Lung (tissue), 12 donors: ENCODE measurements around the gene TNFSF8. TPM values are rescaled to one million over a fixed set of nuclear protein-coding genes. Genes with fewer than 3 reads are reported as not detected.

Source experiments
- ATAC-seq: fragments of 200-7000 bp; cut with Tn5 transposase; one replicate; pipeline ENCODE4 v1.9.1; 2020; ENCODE audit warnings: moderate number of reproducible peaks; ENCODE audit not compliant: insufficient read depth, low FRiP score
- DNase-seq, 3 donors: peaks; one replicate each; pipeline ENCODE4 v3.0.0-alpha.2; 2013 to 2017
- H3K27ac ChIP-seq, 2 donors: one replicate each; pipeline ENCODE4 v1.5.1; 2013; ENCODE audit warnings: mild to moderate bottlenecking in 2 of 2, moderate library complexity in 2 of 2, control low read depth in 1 of 2, inconsistent platforms in 1 of 2, low read depth in 1 of 2, low read length in 1 of 2
- H3K27me3 ChIP-seq, 3 donors: one replicate each; pipeline ENCODE4 v1.5.1; 2013; ENCODE audit warnings: low read length in 2 of 3; ENCODE audit not compliant: control insufficient read depth in 3 of 3, insufficient read depth in 3 of 3
- H3K36me3 ChIP-seq, 4 donors: one replicate each; pipeline ENCODE4 v1.5.1; 2013; ENCODE audit warnings: low read length in 4 of 4, mild to moderate bottlenecking in 1 of 4, moderate library complexity in 1 of 4; ENCODE audit not compliant: control insufficient read depth in 4 of 4, insufficient read depth in 4 of 4
- H3K4me1 ChIP-seq, 5 donors: one replicate each; pipeline ENCODE4 v1.5.1; 2013; ENCODE audit warnings: low read length in 5 of 5, mild to moderate bottlenecking in 2 of 5, moderate library complexity in 1 of 5; ENCODE audit not compliant: control insufficient read depth in 5 of 5, insufficient read depth in 5 of 5
- H3K4me3 ChIP-seq: one replicate; pipeline ENCODE4 v1.5.1; 2013; ENCODE audit warnings: mild to moderate bottlenecking, control low read depth, moderate library complexity
- H3K9ac ChIP-seq, 2 donors: one replicate each; pipeline ENCODE4 v1.5.1; 2013; ENCODE audit warnings: low read length in 2 of 2, control low read depth in 1 of 2; ENCODE audit not compliant: insufficient read depth in 1 of 2
- H3K9me3 ChIP-seq, 4 donors: one replicate each; pipeline ENCODE4 v1.5.1; 2013; ENCODE audit warnings: low read length in 3 of 4, mild to moderate bottlenecking in 1 of 4, moderate library complexity in 1 of 4; ENCODE audit not compliant: control insufficient read depth in 4 of 4, insufficient read depth in 3 of 4
- WGBS, 2 donors: extraction: QIAGEN DNeasy Blood & Tissue Kit; methylation state at CpG; one replicate each; pipeline ENCODE4 v1.1.7; 2013; 5-methylcytosine and 5-hydroxymethylcytosine counted together
- polyA plus RNA-seq, 2 donors: library from polyadenylated mRNA; stranded (reverse); fragments of 200-250 nt; gene quantifications; one replicate each; pipeline ENCODE4 v1.2.1, GENCODE V29; 2013
- total RNA-seq, 2 donors: library from RNA; depleted of rRNA in 1 of 2; stranded (reverse); fragments of >200 nt in 1 of 2; gene quantifications; one replicate each; pipeline ENCODE4 v1.2.1, GENCODE V29; 2014 to 2021
- TF ChIP-seq, protein P1 (sequence below): IDR thresholded peaks from 2 replicates; pipeline ENCODE4 v1.5.1; 2012; ENCODE audit warnings: mild to moderate bottlenecking; ENCODE audit errors: control extremely low read depth, extremely low read depth
- donor health status: control.
- donor health status: control.
- donor health status: Bipolar disorder and iron deficiency.
- donor health status: healthy.
- donor health status: DM: yes; HTN: yes; CAD: no.

TNFSF8 gene
- total and polyA plus RNA-seq, 4 donors = 0.61 to 8.7 (median 4.8) TPM

DNA sequence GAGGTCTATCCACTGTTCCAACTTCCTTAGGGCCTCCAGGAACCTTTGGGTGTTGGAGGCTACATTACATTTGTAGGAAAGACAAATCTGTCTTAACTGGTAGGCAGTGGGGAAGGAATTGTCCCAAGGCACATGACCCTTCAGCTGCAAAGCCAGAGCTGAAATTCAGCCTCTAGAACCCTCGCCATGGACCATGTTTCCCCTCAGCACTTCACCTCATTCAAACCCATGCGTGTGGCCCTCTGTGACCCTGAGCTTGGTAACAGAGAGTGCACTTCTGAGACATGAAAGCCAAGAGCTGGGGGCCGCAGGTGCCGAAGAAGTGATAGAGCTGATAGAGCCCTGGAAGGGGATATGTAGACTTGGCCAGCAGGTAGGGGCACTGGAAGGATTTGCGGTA, 17.2 kb downstream of the TNFSF8 start:
- Histone ChIP-seq H3K27ac (no peak overlapping the region), H3K9ac (no peak overlapping the region), H3K4me1 (peaks cover 0 to 37% (median 13%) of the 10 kb centered on the region in 5 donors), H3K9me3 (no peaks in the 10 kb centered on the region), H3K36me3 (no peaks in the 10 kb centered on the region), H3K4me3 (no peak overlapping the region), H3K27me3 (no peaks in the 10 kb centered on the region)
- TF ChIP-seq, protein P1, sequence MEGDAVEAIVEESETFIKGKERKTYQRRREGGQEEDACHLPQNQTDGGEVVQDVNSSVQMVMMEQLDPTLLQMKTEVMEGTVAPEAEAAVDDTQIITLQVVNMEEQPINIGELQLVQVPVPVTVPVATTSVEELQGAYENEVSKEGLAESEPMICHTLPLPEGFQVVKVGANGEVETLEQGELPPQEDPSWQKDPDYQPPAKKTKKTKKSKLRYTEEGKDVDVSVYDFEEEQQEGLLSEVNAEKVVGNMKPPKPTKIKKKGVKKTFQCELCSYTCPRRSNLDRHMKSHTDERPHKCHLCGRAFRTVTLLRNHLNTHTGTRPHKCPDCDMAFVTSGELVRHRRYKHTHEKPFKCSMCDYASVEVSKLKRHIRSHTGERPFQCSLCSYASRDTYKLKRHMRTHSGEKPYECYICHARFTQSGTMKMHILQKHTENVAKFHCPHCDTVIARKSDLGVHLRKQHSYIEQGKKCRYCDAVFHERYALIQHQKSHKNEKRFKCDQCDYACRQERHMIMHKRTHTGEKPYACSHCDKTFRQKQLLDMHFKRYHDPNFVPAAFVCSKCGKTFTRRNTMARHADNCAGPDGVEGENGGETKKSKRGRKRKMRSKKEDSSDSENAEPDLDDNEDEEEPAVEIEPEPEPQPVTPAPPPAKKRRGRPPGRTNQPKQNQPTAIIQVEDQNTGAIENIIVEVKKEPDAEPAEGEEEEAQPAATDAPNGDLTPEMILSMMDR = no peak
- 85 to 97% methylated on average over 5 of the region's 5 CpGs for WGBS, 2 donors
- no peak for ATAC-seq
- DNase-seq = no peak

DNA sequence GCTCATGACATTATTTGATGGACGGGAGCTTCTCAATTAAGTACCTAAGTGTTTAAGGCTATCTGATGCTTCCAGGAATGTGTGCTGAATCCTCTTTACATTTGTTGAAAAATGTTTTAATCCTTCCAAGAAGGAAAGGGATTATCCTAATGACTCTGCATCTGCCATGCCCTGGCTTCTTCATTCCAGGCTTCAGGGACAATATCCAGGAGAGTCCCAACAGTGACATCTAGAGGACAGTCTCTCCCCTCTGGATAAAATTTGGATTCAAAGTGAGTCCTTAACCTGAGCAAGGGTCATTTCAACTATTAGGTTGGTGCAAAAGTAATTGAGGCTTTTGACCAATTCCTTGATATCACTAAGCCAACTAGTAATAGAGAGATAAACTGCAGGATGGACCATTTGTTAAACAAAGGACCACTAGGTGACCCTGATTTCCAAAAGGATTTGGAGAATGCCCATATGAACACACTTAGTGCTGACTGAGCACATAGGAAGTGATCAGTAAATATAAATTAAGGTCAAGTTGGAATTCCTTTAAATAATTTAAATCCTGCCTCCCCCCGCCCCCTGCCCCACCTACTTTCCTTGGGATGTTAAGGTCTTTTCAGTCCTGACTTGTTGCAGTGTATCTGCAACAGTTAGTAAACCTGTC, 19.1 kb downstream of the TNFSF8 start:
- Histone ChIP-seq H3K9me3 (no peaks in the 10 kb centered on the region), H3K27me3 (no peaks in the 10 kb centered on the region), H3K9ac (no peak overlapping the region), H3K36me3 (no peaks in the 10 kb centered on the region), H3K4me1 (peaks cover 0 to 34% (median 6%) of the 10 kb centered on the region in 5 donors), H3K27ac (no peak overlapping the region), H3K4me3 (no peak overlapping the region)
- ATAC-seq = no peak
- DNase-seq = peak; percentile 29 to 80 (median 77)
- TF ChIP-seq, protein P1 = peak; percentile 44
- 78 to 82% methylated on average over 2 of the region's 2 CpGs for WGBS, 2 donors

DNA sequence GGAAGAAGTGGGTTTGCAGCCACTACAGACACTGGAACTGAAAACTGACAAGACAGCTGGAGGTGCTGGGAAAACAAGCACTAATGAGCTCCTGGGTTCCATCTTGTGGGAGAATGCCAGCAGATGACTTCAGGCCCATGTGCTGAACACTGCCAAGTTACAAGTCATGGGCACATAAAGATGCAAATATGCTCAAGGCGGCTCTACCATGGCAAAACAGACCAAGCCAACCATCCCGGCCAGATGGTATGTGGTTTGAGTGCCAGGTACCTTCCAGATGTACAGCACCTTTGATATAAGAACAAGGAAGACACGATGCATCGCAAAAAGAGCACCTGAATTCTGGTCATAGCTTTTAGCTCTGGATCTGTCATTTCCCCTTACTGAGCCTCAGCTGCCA, 19.9 kb downstream of the TNFSF8 start:
- H3K9me3 ChIP-seq = no peaks in the 10 kb centered on the region
- H3K4me1 ChIP-seq = peaks cover 0 to 31% (median 4%) of the 10 kb centered on the region in 5 donors
- H3K27ac ChIP-seq = no peak overlapping the region
- H3K36me3 ChIP-seq = no peaks in the 10 kb centered on the region
- TF ChIP-seq, protein P1 = no peak
- H3K4me3 ChIP-seq = no peak overlapping the region
- H3K27me3 ChIP-seq = no peaks in the 10 kb centered on the region
- 91 to 94% methylated on average over 4 of the region's 4 CpGs for WGBS, 2 donors
- no peak for DNase-seq
- no peak for ATAC-seq
- no peak overlapping the region for H3K9ac ChIP-seq

DNA sequence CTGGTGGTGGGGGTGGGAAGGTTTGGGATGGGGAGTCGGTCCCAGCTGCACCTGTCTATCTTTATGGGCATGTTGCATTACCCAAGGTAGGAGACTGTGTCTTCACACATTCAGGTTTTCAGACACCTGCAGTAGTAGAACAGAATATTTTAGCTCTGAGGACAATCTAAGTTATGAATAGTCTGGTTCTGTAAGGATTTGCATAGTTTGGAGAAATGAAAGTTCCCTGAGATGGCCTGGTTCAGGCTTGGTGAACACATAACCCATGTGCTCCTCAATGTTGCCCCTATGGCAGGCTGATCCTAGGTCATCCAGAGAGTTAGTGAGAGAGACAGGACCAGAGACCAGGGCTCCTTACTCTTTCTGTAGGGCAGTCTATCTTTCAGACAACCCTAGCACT, 20.7 kb downstream of the TNFSF8 start:
- no peaks in the 10 kb centered on the region for H3K36me3 ChIP-seq
- peaks cover 0 to 26% (median 4%) of the 10 kb centered on the region in 5 donors for H3K4me1 ChIP-seq
- TF ChIP-seq, protein P1 = no peak
- H3K9me3 ChIP-seq = no peaks in the 10 kb centered on the region
- H3K4me3 ChIP-seq = no peak overlapping the region
- WGBS, 2 donors = 88 to 97% methylated on average over 1 of the region's 1 CpG
- ATAC-seq (no peak), DNase-seq (no peak)
- no peaks in the 10 kb centered on the region for H3K27me3 ChIP-seq
- H3K27ac ChIP-seq = no peak overlapping the region
- H3K9ac ChIP-seq = no peak overlapping the region
